K562 (cell line): ENCODE measurements around the gene PDE4A. TPM values are rescaled to one million over a fixed set of nuclear protein-coding genes. Genes with fewer than 3 reads are reported as not detected.

Experiments used
- ATAC-seq: fragments of 200-7000 bp; cut with Tn5 transposase; 3 replicates; pipeline ENCODE4 v1.9.1; 2020; ENCODE audit warnings: moderate library complexity
- BruUV-seq: library from RNA; stranded (reverse); fragments of 400-500 nt; replicated peaks from 2 replicates; lab custom pipeline; 2021; lab: Mats Ljungman, UMichigan
- CTCF ChIA-PET: fragments of 300-600 bp; formaldehyde crosslinking; extraction: SDS; loops from one replicate; lab custom pipeline; 2021; ENCODE audit warnings: low intra/inter-chr PET ratio; lab: Yijun Ruan, JAX
- POLR2A ChIA-PET: fragments of 300-600, 350-650 bp; sonication (Branson Sonifier 250); formaldehyde crosslinking; extraction: SDS; loops from one replicate; lab custom pipeline; 2021; ENCODE audit warnings: antibody characterized with exemption, inconsistent platforms; lab: Yijun Ruan, JAX
- DNase-seq, 4 experiments: peaks; one replicate each; pipeline versions ENCODE4 v3.0.0 to v3.0.0-alpha.2; 2011 to 2018; ENCODE audit warnings: low spot score in 3 of 4, mixed read lengths in 3 of 4; ENCODE audit errors: extremely low read depth in 1 of 4
- FAIRE-seq: peaks from 2 replicates; lab custom pipeline; 2011; peaks lifted over from hg19 to GRCh38; lab: Jason Lieb, UNC
- H2AFZ ChIP-seq: 2 replicates; pipeline ENCODE4 v1.6.0; 2011; ENCODE audit warnings: low read depth, low read length, control low read depth, inconsistent platforms
- H3K27ac ChIP-seq: fragments of 200-600 bp; 3 replicates; pipeline ENCODE4 v1.8.0; 2011; ENCODE audit warnings: low read depth, mild to moderate bottlenecking, control low read depth, inconsistent platforms, low read length, moderate library complexity, mixed read lengths; ENCODE audit errors: extremely low read depth
- H3K27me3 ChIP-seq, 2 experiments: fragments of 300-600 bp in 1 of 2; 2 replicates in 1 of 2; 3 replicates in 1 of 2; pipeline versions ENCODE4 v1.6.0 to v1.8.0; 2011; ENCODE audit warnings: inconsistent platforms in 2 of 2, low read length in 2 of 2, mild to moderate bottlenecking in 1 of 2, mixed read lengths in 1 of 2, moderate library complexity in 1 of 2; ENCODE audit not compliant: control insufficient read depth in 2 of 2, insufficient read depth in 2 of 2
- H3K36me3 ChIP-seq: fragments of 300-600 bp; 3 replicates; pipeline ENCODE4 v1.8.0; 2011; ENCODE audit warnings: mild to moderate bottlenecking, low read length, inconsistent platforms; ENCODE audit not compliant: control insufficient read depth, insufficient read depth
- H3K4me1 ChIP-seq, 2 experiments: fragments of 200-600 bp in 1 of 2; replicated peaks in 1 of 2; 2 replicates in 1 of 2; 3 replicates in 1 of 2; pipeline versions ENCODE4 v1.5.1 to v1.8.0; 2011; ENCODE audit warnings: inconsistent platforms in 2 of 2, low read length in 2 of 2, mild to moderate bottlenecking in 1 of 2, mixed read lengths in 1 of 2, moderate library complexity in 1 of 2; ENCODE audit not compliant: control insufficient read depth in 2 of 2, insufficient read depth in 2 of 2
- H3K4me2 ChIP-seq: 2 replicates; pipeline ENCODE4 v1.6.1; 2011; ENCODE audit warnings: low read length, control low read depth, inconsistent platforms, mixed read lengths; ENCODE audit not compliant: insufficient read depth
- H3K4me3 ChIP-seq: fragments of 200-600 bp; sonication (generic), shearing (Covaris generic); 2 replicates; pipeline ENCODE4 v1.5.1; 2016; ENCODE audit warnings: control low read depth, inconsistent platforms
- H3K79me2 ChIP-seq: fragments of 200-600 bp; 3 replicates; pipeline ENCODE4 v1.8.0; 2011; ENCODE audit warnings: low read length, inconsistent platforms; ENCODE audit not compliant: control insufficient read depth, insufficient read depth
- H3K9ac ChIP-seq, 2 experiments: 2 replicates each; pipeline versions ENCODE4 v1.6.0 to v1.6.1; 2011; ENCODE audit warnings: low read depth in 2 of 2, low read length in 2 of 2, control low read depth in 1 of 2, inconsistent platforms in 1 of 2, mild to moderate bottlenecking in 1 of 2, mixed read lengths in 1 of 2; ENCODE audit not compliant: insufficient read depth in 1 of 2
- H3K9me1 ChIP-seq: one replicate; pipeline ENCODE4 v1.6.0; 2011; ENCODE audit warnings: inconsistent platforms, mild to moderate bottlenecking, low read length, moderate library complexity; ENCODE audit not compliant: control insufficient read depth, insufficient read depth
- H3K9me3 ChIP-seq: replicated peaks from 2 replicates; pipeline ENCODE4 v1.5.1; 2011; ENCODE audit warnings: low read depth, low read length, inconsistent platforms; ENCODE audit not compliant: control insufficient read depth, insufficient read depth
- H4K20me1 ChIP-seq: replicated peaks from 2 replicates; pipeline ENCODE4 v1.6.1; 2011; ENCODE audit warnings: low read length, inconsistent platforms, mixed read lengths; ENCODE audit not compliant: control insufficient read depth, insufficient read depth
- BMI1 ChIP-seq: fragments of 150-350 bp; IDR thresholded peaks from 2 replicates; pipeline ENCODE4 v1.6.1; 2014; ENCODE audit warnings: low read length
- CCNT2 ChIP-seq: IDR thresholded peaks from 2 replicates; pipeline ENCODE4 v1.6.1; 2011; ENCODE audit warnings: borderline replicate concordance, low read depth, mild to moderate bottlenecking, moderate library complexity, mixed read lengths, low read length; ENCODE audit not compliant: insufficient read length; ENCODE audit errors: extremely low read depth
- FOXA1 ChIP-seq: fragments of 450-650 bp; IDR thresholded peaks from 2 replicates; pipeline ENCODE4 v1.6.1; 2016; ENCODE audit warnings: mild to moderate bottlenecking, borderline replicate concordance
- HEY1 ChIP-seq: fragments of 250-450 bp; sonication (Bioruptor Pico); IDR thresholded peaks from 2 replicates; pipeline ENCODE4 v1.5.0; 2020; ENCODE audit warnings: mild to moderate bottlenecking, moderate library complexity, borderline replicate concordance
- HNRNPLL ChIP-seq: fragments of 200-400 bp; formaldehyde crosslinking; IDR thresholded peaks from 2 replicates; pipeline ENCODE4 v1.6.1; 2017; ENCODE audit warnings: low read length, low read depth, mild to moderate bottlenecking; ENCODE audit not compliant: poor library complexity, severe bottlenecking
- MTA3 ChIP-seq: fragments of 450-650 bp; formaldehyde crosslinking; IDR thresholded peaks from 2 replicates; pipeline ENCODE4 v1.6.1; 2017; ENCODE audit warnings: mild to moderate bottlenecking, borderline replicate concordance
- NR3C1 ChIP-seq: sonication (generic); formaldehyde crosslinking; IDR thresholded peaks from 2 replicates; pipeline ENCODE4 v1.8.1; 2022; ENCODE audit warnings: missing genetic modification reagents
- POLR2G ChIP-seq: fragments of 200-400 bp; formaldehyde crosslinking; IDR thresholded peaks from 2 replicates; pipeline ENCODE4 v1.6.1; 2017; ENCODE audit warnings: low read depth, mild to moderate bottlenecking, antibody characterized with exemption, low read length, moderate library complexity
- PPARD ChIP-seq: fragments of 250-450 bp; sonication (Bioruptor Pico); IDR thresholded peaks from 2 replicates; pipeline ENCODE4 v1.8.0; 2022; ENCODE audit warnings: inconsistent platforms, mild to moderate bottlenecking, moderate library complexity
- RBM14 ChIP-seq: fragments of 200-400 bp; formaldehyde crosslinking; IDR thresholded peaks from 2 replicates; pipeline ENCODE4 v1.6.1; 2018; ENCODE audit warnings: low read depth, mild to moderate bottlenecking, low read length, moderate library complexity, borderline replicate concordance; ENCODE audit not compliant: insufficient read depth
- RFX1 ChIP-seq: fragments of 450-650 bp; IDR thresholded peaks from 2 replicates; pipeline ENCODE4 v1.6.1; 2016; ENCODE audit warnings: mild to moderate bottlenecking, moderate library complexity
- ZNF316 ChIP-seq: fragments of 450-650 bp; IDR thresholded peaks from 2 replicates; pipeline ENCODE4 v1.6.1; 2016
- ZNF717 ChIP-seq: fragments of 250-450 bp; sonication (Bioruptor Pico); IDR thresholded peaks from 2 replicates; pipeline ENCODE4 v1.5.0; 2021
- WGBS: fragments of 100-300 bp; shearing (Covaris generic); methylation state at CpG from one replicate; pipeline ENCODE4 v1.1.6; 2016; ENCODE audit warnings: low coverage, mixed read lengths; ENCODE audit not compliant: insufficient coverage; ENCODE audit errors: missing lambda C conversion rate; 5-methylcytosine and 5-hydroxymethylcytosine counted together
- in situ Hi-C: fragments of 300-500 bp; cut with MboI; formaldehyde crosslinking; loops from 4 replicates; pipeline ENCODE4 v1.15.0; 2018; ENCODE audit warnings: inconsistent platforms, mixed read lengths
- intact Hi-C: fragments of 100-400 bp; cut with micrococcal nuclease; formaldehyde crosslinking; loops from 2 replicates; pipeline ENCODE4 v1.14.2; 2022
- polyA plus RNA-seq, 8 experiments: library from polyadenylated mRNA; depleted of rRNA in 4 of 8; stranded (reverse) in 5 of 8; unstranded in 3 of 8; fragments of >200 nt; fragmentation: Nextera tagmentation in 2 of 8; fragmentation: Illumina TruSeq in 1 of 8; extraction: Ambion mirVana in 2 of 8; extraction: Trizol in 1 of 8; gene quantifications; 2 replicates each; pipeline versions ENCODE4 v1.2.1 to v1.2.3, GENCODE V29; 2011 to 2014; ENCODE audit warnings: inconsistent platforms in 1 of 8, missing spikeins in 1 of 8
- total RNA-seq, 7 experiments: library from RNA; depleted of rRNA in 6 of 7; stranded (reverse); fragments of >200 nt in 6 of 7; fragmentation: Illumina TruSeq in 2 of 7; extraction: Trizol in 2 of 7; gene quantifications; 2 replicates each; pipeline versions ENCODE4 v1.2.1 to v1.2.3, GENCODE V29; 2011 to 2021; ENCODE audit warnings: low replicate concordance in 1 of 7
- TF ChIP-seq, protein P1 (sequence below): fragments of 200-800 bp; sonication (Bioruptor generic); IDR thresholded peaks from 2 replicates; pipeline ENCODE4 v1.6.1; 2016; ENCODE audit warnings: missing genetic modification characterization, missing compliant biosample characterization
- TF ChIP-seq, protein P2 (sequence below): sonication (generic); formaldehyde crosslinking; IDR thresholded peaks from 2 replicates; pipeline ENCODE4 v1.8.0; 2022; ENCODE audit warnings: missing genetic modification reagents, mild to moderate bottlenecking, moderate library complexity, borderline replicate concordance

Gene PDE4A
- total and polyA plus RNA-seq, 9 of the 15 experiments (the other 6 are each of a cell fraction or from before 2014, with no cell fraction given) = 0.66 to 26.9 (median 4.6) TPM

DNA sequence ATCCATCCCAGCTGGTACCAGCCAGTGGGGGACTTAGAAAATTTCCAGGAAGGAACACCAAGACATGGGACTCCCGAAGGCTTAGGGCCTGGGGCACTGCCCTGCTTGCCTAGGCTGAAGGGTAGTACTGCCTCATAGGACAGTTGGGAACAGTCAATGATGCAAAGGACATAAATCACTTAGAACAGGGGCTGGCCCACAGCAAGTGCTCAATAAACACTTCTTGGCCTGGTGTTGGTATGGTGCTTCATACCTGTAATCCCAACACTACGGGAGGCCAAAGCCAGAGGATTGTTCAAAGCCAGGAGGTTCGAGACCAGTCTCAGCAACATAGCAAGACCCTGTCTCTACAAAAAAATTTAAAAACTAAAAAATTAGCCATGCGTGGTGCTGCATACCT lies 77.0 kb downstream of the PDE4A start (continued):
- TF ChIP-seq PPARD (no peak), ZNF717 (CRISPR knock-in tag) (no peak), FOXA1 (no peak), HEY1 (no peak), RBM14 (no peak), ZNF316 (no peak), CCNT2 (no peak), HNRNPLL (no peak)

DNA sequence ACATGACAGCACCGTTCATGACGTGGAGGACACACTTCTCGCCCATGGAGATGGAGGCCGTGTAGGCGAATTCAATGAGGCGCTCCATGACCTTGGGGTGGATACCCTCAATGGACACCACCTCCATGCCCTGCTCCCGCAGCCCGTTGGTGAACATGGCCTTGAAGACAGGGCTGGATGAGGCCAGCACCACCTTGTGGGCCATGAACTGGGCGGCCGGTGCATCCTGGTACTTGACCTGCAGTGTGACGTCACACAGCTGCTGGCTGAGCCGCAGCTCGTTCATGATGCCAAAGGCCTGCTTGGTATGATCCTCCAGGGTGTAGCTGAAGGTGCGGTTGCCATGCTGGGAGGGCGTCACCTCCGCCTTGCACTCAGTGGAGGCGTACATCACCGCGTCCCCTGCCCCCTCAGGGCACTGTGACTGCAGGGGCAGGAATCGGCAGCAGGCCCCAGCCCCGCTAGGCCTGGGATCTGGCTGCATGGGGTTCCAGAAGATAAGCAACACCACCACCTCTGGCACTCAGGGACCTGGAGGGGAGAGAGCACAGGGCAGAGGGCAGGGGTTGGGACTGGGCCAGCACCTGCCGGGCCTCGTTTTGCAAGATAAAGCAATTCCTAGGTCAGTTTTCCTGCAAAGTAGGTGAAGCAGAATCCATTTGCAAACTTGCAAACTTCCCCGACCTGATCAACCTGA lies 79.4 kb downstream of the PDE4A start:
- Histone ChIP-seq H3K9me1 (no peaks in the 10 kb centered on the region), H2AFZ (no peak overlapping the region), H3K79me2 (peaks cover 85% of the 10 kb centered on the region), H3K9me3 (no peaks in the 10 kb centered on the region), H3K27ac (no peak overlapping the region), H3K4me2 (0 out of 2 replicates have a peak overlapping the region, but pooled peaks have one; percentile 2), H3K27me3 (no peaks in the 10 kb centered on the region), H3K4me3 (no peak overlapping the region), H4K20me1 (peaks cover 3% of the 10 kb centered on the region; the same call in 1 of the 2 replicates), H3K36me3 (peaks cover 59% of the 10 kb centered on the region), H3K9ac (peak overlapping the region in 1 of 2 experiments; percentile 72; a peak in 2 of 4 replicates), H3K4me1 (peaks cover 3 to 44% of the 10 kb centered on the region in 2 experiments; a peak in 4 of 5 replicates)
- ATAC-seq = no peak
- BruUV-seq = no TSS peak
- in situ Hi-C loops (no loop called here), intact Hi-C loops (no loop called here)
- peak in 1 of 4 experiments; percentile 13 for DNase-seq
- FAIRE-seq = no peak
- WGBS = 94% methylated on average over 23 of the region's 24 CpGs
- ChIA-PET POLR2A (interaction anchor here (1.0 to 2.2 kb wide), 4 partner anchors 8 to 24 kb away, joined by 3 to 8 read pairs (median 5); no protein-coding TSS in a partner anchor), CTCF (no interaction called here)
- TF ChIP-seq RFX1 = no peak
- TF ChIP-seq NR3C1 (CRISPR knock-in tag) = no peak
- peak; percentile 54 for TF ChIP-seq POLR2G
- TF ChIP-seq MTA3 = no peak
- TF ChIP-seq, protein P1, sequence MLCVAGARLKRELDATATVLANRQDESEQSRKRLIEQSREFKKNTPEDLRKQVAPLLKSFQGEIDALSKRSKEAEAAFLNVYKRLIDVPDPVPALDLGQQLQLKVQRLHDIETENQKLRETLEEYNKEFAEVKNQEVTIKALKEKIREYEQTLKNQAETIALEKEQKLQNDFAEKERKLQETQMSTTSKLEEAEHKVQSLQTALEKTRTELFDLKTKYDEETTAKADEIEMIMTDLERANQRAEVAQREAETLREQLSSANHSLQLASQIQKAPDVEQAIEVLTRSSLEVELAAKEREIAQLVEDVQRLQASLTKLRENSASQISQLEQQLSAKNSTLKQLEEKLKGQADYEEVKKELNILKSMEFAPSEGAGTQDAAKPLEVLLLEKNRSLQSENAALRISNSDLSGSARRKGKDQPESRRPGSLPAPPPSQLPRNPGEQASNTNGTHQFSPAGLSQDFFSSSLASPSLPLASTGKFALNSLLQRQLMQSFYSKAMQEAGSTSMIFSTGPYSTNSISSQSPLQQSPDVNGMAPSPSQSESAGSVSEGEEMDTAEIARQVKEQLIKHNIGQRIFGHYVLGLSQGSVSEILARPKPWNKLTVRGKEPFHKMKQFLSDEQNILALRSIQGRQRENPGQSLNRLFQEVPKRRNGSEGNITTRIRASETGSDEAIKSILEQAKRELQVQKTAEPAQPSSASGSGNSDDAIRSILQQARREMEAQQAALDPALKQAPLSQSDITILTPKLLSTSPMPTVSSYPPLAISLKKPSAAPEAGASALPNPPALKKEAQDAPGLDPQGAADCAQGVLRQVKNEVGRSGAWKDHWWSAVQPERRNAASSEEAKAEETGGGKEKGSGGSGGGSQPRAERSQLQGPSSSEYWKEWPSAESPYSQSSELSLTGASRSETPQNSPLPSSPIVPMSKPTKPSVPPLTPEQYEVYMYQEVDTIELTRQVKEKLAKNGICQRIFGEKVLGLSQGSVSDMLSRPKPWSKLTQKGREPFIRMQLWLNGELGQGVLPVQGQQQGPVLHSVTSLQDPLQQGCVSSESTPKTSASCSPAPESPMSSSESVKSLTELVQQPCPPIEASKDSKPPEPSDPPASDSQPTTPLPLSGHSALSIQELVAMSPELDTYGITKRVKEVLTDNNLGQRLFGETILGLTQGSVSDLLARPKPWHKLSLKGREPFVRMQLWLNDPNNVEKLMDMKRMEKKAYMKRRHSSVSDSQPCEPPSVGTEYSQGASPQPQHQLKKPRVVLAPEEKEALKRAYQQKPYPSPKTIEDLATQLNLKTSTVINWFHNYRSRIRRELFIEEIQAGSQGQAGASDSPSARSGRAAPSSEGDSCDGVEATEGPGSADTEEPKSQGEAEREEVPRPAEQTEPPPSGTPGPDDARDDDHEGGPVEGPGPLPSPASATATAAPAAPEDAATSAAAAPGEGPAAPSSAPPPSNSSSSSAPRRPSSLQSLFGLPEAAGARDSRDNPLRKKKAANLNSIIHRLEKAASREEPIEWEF (CRISPR knock-in tag) = no peak
- TF ChIP-seq, protein P2, sequence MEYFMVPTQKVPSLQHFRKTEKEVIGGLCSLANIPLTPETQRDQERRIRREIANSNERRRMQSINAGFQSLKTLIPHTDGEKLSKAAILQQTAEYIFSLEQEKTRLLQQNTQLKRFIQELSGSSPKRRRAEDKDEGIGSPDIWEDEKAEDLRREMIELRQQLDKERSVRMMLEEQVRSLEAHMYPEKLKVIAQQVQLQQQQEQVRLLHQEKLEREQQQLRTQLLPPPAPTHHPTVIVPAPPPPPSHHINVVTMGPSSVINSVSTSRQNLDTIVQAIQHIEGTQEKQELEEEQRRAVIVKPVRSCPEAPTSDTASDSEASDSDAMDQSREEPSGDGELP (CRISPR knock-in tag) = peak; percentile 19; the same call in 1 of the 2 replicates
- TF ChIP-seq BMI1 = no peak
